Skeletal muscle satellite cell (primary cell): Measurements from ENCODE around the gene NINJ1.
"Not testable (repeated sequence)": the region's sequence is repeated elsewhere in the genome, so short reads cannot be mapped to it uniquely, and the experiment has no call there.

Experiments used
- H3K27me3 ChIP-seq: 2 replicates; pipeline ENCODE4 v1.7.0; 2013; ENCODE audit warnings: low read length; ENCODE audit not compliant: control insufficient read depth, insufficient read depth
- H3K36me3 ChIP-seq: 2 replicates; pipeline ENCODE4 v1.7.0; 2013; ENCODE audit warnings: mild to moderate bottlenecking, control low read depth, low read length; ENCODE audit not compliant: insufficient read depth
- H3K4me1 ChIP-seq: 2 replicates; pipeline ENCODE4 v1.7.0; 2013; ENCODE audit warnings: low read length; ENCODE audit not compliant: control insufficient read depth, insufficient read depth
- H3K4me2 ChIP-seq: 2 replicates; pipeline ENCODE4 v1.7.0; 2013; ENCODE audit warnings: mild to moderate bottlenecking, low read length
- H3K4me3 ChIP-seq: 2 replicates; pipeline ENCODE4 v1.7.0; 2013; ENCODE audit warnings: low read length
- H3K9ac ChIP-seq: 2 replicates; pipeline ENCODE4 v1.7.0; 2013; ENCODE audit warnings: mild to moderate bottlenecking, low read depth, low read length, moderate library complexity
- H3K9me3 ChIP-seq: replicated peaks from 2 replicates; pipeline ENCODE4 v1.7.0; 2013; ENCODE audit warnings: mild to moderate bottlenecking, control low read depth, low read length

NINJ1 gene

DNA sequence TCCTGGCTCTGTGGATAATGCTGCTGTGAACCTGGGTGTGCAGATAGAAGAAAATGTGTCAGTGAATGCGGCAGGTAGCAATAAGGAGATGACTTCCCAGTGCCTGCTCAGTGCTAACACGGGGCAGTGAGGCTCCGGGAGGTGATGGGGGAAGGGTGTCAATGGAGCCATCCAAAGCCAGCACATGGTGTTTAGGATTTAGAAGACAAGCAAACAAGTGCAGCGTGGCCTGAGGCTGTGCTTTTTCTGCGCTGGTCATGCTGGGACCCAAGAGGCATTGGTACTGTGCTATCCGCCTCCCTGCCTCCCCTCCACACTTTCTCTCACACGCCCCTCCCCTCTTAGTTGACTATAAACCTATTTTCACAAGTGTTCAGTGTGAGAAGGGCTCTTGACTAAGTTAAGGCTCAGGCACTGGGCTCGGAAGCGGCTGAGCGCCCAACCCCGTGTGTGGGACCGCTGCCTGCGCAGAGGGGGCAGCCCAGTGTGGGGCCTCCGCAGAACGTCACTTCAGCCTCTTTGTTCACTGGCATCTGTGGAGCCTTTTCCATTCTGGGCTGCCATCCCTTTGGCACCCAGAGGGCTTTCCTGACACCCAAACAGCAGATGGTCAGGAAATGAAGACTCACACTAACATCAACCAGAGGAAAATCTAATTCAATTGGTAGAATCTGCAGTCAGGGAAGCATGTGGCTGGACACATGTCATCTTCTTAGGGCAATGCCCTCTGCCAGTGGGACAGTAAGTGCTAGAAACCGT lies 21.8 kb upstream of the NINJ1 start:
- H3K9me3 ChIP-seq: no peaks in the 10 kb centered on the region
- peaks cover 5% of the 10 kb centered on the region for H3K4me1 ChIP-seq
- no peak overlapping the region for H3K4me2 ChIP-seq
- no peaks in the 10 kb centered on the region for H3K36me3 ChIP-seq
- H3K4me3 ChIP-seq: no peak overlapping the region
- H3K9ac ChIP-seq: no peak overlapping the region
- peaks cover 12% of the 10 kb centered on the region for H3K27me3 ChIP-seq

DNA sequence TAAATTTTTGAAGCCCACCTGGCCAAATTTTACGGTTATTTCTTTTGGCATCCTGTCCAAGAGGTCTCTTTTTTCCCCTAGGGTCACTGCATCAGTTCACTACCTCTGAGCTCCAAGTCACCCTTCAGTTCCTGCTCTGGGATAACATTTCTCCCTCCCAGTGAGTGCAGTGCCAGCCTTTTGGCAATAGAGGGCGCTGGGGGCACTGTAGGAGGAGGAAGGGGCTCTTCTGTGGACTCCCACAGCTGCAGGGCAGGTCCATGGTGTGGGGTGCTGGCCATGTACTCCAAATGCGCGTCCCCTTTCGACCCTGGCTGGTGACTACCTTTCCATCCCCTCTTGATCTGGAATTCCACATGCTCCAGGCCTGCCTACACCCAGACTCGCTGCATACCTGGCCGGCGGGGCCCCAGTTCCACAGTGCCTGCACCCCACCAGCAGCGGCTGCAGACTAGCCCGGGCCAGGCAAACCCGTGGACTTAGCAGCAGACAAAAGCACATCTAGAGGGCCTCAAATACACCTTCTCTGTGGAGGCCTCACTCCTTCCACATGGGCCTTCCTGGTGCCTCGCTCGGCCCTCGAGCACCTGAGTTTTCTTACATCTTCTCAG lies 20.3 kb upstream of the NINJ1 start:
- Histone ChIP-seq H3K27me3 (peaks cover 12% of the 10 kb centered on the region), H3K36me3 (no peaks in the 10 kb centered on the region)

DNA sequence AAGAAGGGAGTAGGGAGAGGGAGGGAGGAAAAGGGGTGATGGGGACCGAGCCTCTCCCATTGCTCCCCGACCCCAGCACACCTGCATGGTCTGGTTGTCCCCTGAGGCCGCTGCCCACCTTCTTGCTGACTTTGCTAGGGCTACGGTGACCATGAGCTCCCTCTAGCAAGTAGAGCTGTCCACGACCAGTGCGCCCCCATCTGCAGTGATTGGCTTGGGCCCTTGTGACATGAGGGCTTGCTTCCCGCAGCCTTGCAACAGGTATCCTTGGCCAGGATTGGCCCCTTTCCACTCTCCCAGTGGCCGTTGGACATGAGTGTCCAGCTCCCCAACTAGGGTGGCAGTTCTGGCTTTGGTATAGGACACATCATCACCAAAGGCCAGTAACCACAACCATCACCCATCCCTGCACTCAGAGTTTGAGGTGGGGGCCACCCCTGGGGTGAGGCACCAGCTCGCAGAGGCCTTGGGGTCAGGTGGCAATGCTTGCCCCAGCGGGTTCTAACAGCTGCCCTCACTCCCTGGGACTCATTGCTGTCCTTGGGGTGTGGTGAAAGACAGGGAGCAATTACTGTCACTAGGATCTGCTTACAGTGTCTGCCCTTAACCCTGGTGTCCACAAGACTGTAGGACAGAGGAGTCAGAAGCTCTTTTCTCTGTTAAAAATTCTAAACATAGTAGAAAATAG lies 17.2 kb upstream of the NINJ1 start:
- Histone ChIP-seq H3K9ac (no peak overlapping the region), H3K27me3 (peaks cover 9% of the 10 kb centered on the region), H3K4me3 (no peak overlapping the region), H3K36me3 (no peaks in the 10 kb centered on the region), H3K4me2 (no peak overlapping the region), H3K4me1 (peaks cover 6% of the 10 kb centered on the region), H3K9me3 (no peaks in the 10 kb centered on the region)

More for the DNA sequence above, 20.3 kb upstream of the NINJ1 start:
- Histone ChIP-seq H3K4me2 (no peak overlapping the region), H3K9me3 (no peaks in the 10 kb centered on the region), H3K4me3 (no peak overlapping the region), H3K4me1 (peaks cover under 1% of the 10 kb centered on the region), H3K9ac (no peak overlapping the region)

DNA sequence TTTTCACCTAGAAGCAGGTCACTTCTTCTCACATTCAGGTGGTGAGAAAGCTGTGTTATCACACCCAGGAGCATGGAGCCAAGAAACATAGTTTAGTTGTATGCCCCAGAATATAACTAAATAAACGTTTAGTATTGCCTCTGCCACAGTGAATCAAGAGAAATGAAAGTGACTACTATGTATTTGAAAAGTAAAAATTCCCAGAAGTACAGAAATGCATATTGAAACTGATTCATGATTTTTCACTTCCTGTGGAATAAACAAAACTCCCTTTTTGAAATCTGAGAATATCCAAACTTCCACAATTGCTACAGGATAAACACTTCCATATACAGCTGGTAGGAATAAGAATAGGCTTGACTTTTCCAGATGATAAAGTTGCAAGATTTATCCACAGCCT lies 15.3 kb upstream of the NINJ1 start:
- no peak overlapping the region for H3K9ac ChIP-seq
- no peaks in the 10 kb centered on the region for H3K9me3 ChIP-seq
- peaks cover 7% of the 10 kb centered on the region for H3K4me1 ChIP-seq
- no peaks in the 10 kb centered on the region for H3K36me3 ChIP-seq
- peaks cover 8% of the 10 kb centered on the region for H3K27me3 ChIP-seq
- no peak overlapping the region for H3K4me3 ChIP-seq
- peak overlapping the region; percentile 4 for H3K4me2 ChIP-seq

DNA sequence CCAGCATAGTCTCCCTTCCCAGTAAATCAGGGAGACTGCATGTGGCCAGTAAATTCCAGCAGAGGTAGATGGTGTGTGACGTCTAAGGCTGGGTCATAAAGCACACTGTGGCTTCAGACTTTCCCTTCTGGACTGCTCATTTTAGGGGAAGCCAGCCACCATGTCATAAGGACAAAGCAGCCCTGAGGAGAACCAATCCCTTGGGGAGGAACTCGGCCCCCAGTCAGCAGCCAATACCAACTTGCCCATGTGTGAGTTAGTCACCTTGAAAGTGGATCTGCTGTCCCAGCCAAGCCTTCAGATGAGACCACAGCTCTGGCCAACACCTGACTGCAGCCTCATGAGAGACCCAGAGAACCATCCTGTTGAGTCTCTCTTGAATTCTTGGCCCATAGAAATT lies 14.7 kb upstream of the NINJ1 start:
- H3K4me1 ChIP-seq: peaks cover 14% of the 10 kb centered on the region
- H3K27me3 ChIP-seq: peaks cover 8% of the 10 kb centered on the region
- no peaks in the 10 kb centered on the region for H3K9me3 ChIP-seq
- H3K36me3 ChIP-seq: no peaks in the 10 kb centered on the region
- no peak overlapping the region for H3K4me3 ChIP-seq
- H3K9ac ChIP-seq: no peak overlapping the region
- no peak overlapping the region for H3K4me2 ChIP-seq

DNA sequence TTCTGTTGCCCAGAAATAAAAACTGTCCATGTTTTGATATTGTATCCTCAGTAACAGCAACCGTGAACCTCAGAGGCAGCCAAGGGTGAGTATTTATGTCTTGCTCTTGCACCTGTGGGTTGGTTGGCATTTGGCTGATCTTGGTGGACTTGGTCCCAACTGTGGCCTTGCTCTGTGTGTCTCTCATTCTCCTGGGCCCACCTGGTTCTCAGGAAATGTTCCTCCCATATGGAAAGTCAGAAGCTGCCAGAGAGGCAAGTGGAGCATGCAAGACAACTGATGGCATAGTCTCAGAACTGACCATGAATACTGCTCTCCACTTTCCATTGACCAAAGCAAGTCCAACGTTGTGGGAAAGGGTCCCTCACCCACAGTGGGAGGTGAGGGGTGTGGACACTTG lies 13.6 kb upstream of the NINJ1 start:
- Histone ChIP-seq H3K4me3 (no peak overlapping the region), H3K27me3 (peaks cover 8% of the 10 kb centered on the region), H3K36me3 (no peaks in the 10 kb centered on the region), H3K4me1 (peaks cover 14% of the 10 kb centered on the region), H3K4me2 (no peak overlapping the region), H3K9me3 (no peaks in the 10 kb centered on the region), H3K9ac (no peak overlapping the region)

DNA sequence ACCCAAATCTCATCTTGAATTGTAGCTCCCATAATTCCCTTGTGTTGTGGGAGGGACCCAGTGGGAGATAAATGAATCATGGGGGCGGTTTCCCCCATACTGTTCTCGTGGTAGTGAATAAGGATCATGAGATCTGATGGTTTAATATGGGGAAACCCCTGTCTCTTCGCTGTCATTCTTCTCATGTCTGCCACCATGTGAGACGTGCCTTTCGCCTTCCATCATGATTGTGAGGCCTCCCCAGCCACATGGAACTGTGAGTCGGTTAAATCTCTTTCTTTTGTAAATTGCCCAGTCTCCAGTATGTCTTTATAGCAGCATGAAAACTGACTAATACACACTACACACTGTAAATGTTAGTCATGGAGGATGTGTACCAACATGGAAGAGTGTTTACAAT lies 12.6 kb upstream of the NINJ1 start:
- not testable (repeated sequence) for H3K9me3 ChIP-seq, H3K36me3 ChIP-seq, H3K4me2 ChIP-seq, H3K9ac ChIP-seq, H3K4me3 ChIP-seq, H3K27me3 ChIP-seq
- H3K4me1 ChIP-seq: peaks cover 14% of the 10 kb centered on the region

DNA sequence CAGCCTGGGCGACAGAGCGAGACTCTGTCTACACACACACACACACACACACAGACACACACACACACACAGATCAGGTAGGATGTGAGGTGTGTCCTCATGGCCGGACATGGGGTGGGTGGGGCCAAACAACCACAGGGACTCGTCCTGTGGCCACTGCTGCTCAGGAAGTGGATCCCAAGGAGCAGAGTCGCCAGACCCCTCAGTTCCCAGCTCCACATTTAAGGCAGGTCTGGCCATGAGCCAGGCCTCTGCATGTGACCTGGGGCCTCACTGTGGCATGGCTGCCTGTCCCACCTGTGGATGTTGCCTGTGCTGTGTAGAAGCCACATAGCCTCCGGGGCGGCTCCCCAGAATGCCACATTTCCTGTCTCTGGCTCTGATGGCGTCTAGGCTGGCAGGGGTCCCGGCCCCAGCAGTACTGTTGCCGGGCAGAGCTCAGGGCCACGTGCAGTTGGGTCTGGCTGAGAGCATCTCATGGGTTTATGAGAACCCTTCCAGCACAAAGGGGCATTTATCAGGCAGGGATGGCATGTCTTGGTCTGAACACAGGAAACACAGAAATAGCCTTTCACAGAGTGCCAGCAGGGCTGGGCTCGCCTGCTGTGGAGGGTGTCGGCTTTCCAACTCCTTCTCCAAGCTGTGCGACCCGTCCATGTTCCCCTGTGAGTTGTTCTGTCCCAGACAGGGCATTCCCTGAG lies 9.9 kb upstream of the NINJ1 start:
- Histone ChIP-seq H3K4me1 (peaks cover 9% of the 10 kb centered on the region), H3K4me3 (no peak overlapping the region), H3K36me3 (no peaks in the 10 kb centered on the region), H3K4me2 (peak overlapping the region; percentile 31), H3K27me3 (peaks cover 4% of the 10 kb centered on the region), H3K9ac (no peak overlapping the region), H3K9me3 (no peaks in the 10 kb centered on the region)

DNA sequence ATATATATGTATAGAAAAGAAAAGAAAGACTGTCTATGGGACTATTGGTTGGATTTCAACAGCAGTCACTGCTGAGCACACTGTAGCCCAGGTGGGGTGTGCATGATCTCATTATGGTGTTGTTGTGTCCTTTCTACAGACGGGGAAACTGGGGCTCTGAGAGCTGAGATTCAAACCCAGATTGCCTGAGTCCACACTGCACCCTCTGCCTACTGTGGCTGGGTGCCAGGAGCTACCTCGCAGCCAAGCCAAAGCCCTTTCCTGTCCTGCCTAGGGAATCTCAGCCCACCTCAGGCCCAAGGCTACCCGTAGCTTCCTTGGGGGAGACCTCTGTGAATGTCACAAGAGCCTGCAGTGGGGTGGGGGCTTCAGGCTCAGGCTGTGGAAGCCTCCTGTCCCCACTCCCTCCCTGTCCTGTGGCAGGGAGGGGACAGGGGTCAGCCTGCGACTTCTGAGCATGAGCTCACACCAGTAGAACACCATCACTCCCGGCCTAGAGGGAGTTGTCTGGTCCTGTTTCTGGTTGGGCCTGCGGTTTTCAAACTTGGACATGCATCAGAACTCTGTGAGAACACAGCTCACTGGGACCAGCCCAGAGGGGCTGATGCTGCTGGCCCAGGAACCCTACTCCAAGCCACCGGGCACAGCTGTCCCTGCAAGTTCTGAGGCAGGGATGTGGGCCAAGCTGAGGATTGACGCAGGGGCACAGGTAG lies 7.9 kb upstream of the NINJ1 start:
- H3K27me3 ChIP-seq: peaks cover 4% of the 10 kb centered on the region
- H3K9me3 ChIP-seq: peaks cover 4% of the 10 kb centered on the region
- H3K9ac ChIP-seq: no peak overlapping the region
- H3K4me1 ChIP-seq: peaks cover 8% of the 10 kb centered on the region
- no peak overlapping the region for H3K4me2 ChIP-seq
- no peaks in the 10 kb centered on the region for H3K36me3 ChIP-seq
- no peak overlapping the region for H3K4me3 ChIP-seq

DNA sequence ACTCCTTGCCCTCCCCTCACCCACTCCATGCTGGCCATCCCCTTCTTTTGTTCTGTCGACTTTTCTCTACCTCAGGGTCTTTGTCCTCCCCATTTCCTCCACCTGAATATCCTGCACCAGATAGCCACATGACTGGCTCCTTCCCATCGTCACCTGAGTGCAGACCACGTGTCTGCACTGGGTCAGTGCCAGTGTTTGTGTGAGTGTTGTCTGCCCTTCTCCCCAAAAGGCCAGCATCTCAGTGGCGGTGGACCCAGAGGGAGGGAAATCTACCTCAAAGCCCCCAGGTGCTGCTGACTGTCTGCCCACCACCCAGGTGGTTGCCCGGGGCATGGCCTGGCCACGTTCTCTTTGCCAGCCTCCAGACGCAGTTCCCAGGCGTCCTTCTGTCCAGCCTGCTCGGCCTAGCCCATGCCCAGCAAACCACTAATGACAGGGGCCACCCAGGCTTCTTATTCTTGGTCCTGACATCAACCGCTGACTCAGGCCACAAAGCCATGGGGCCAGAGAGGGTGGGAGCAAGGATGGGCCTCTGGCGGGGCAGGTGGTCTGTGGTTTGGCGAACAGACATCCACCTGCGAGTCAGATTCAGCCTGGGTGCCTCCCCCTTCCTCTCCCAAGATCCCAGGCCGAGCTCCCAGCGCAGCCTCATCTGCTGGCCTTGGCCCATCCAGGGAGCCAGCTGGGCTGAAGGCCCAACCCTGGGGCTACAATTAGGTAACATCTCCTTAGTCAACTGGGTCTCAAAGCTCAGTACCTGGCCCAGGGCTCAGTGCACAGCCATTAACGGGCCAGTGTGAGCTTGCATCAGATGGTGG lies 5.5 kb upstream of the NINJ1 start:
- Histone ChIP-seq H3K4me3 (no peak overlapping the region), H3K27me3 (peaks cover 2% of the 10 kb centered on the region), H3K4me1 (peaks cover 21% of the 10 kb centered on the region), H3K36me3 (no peaks in the 10 kb centered on the region), H3K9me3 (peaks cover 4% of the 10 kb centered on the region), H3K4me2 (no peak overlapping the region), H3K9ac (no peak overlapping the region)
